ENCODE measurements around the gene CFAP46. TPM values are rescaled to one million over a fixed set of nuclear protein-coding genes. Genes with fewer than 3 reads are reported as not detected.

CFAP46 gene
- total RNA-seq (2022; extraction: Qiagen RNA extraction): 0.92 to 1.5 TPM (median 1.4 TPM) in 5 replicates

GRCh38 chr10:132942101-132943057 is at the start of gene CFAP46:
CFAP46 (minus strand) TSS chr10:132942570; CDS start chr10:132942484, 86 bp downstream.

GRCh38 chr10:132785723-132786475 is 156.5 kb downstream of the CFAP46 start, which contains the start of gene NKX6-2:
NKX6-2 (minus strand) TSS chr10:132786147; CDS start chr10:132785948, 199 bp downstream.

Other genes with a start within 250 kb of the CFAP46 start
- gene NKX6-2, start 156.4 kb downstream of the CFAP46 start, total RNA-seq (2022; extraction: Qiagen RNA extraction): 0.30 to 0.67 TPM (median 0.48 TPM) in 5 replicates
- gene ADGRA1, start 145.4 kb upstream of the CFAP46 start, total RNA-seq (2022; extraction: Qiagen RNA extraction): 0.15 to 0.34 TPM (median 0.23 TPM) in 5 replicates
- 0.91 to 2.6 TPM (median 1.4 TPM) in 5 replicates for gene KNDC1, start 217.6 kb upstream of the CFAP46 start, total RNA-seq (2022; extraction: Qiagen RNA extraction)